IMR-90 (cell line): ENCODE measurements around the gene THSD1. TPM values are rescaled to one million over a fixed set of nuclear protein-coding genes. Genes with fewer than 3 reads are reported as not detected.
A peak's percentile ranks its signal among the peaks of the same experiment; 100 is the strongest.

Experiments
- ATAC-seq: fragments of 200-7000 bp; cut with Tn5 transposase; 2 replicates; pipeline ENCODE4 v1.9.1; 2020; ENCODE audit warnings: low read depth, mild to moderate bottlenecking, moderate library complexity
- BruUV-seq: library from RNA; stranded (reverse); fragments of 400-500 nt; replicated peaks from 2 replicates; lab custom pipeline; 2021; lab: Mats Ljungman, UMichigan
- CTCF ChIA-PET: fragments of 300-600 bp; formaldehyde crosslinking; extraction: SDS; loops from one replicate; lab custom pipeline; 2021; ENCODE audit warnings: antibody characterized with exemption; lab: Yijun Ruan, JAX
- POLR2A ChIA-PET: fragments of 300-600 bp; sonication (Branson Sonifier 250); formaldehyde crosslinking; loops from one replicate; lab custom pipeline; 2022; ENCODE audit warnings: antibody characterized with exemption; ENCODE audit not compliant: unreplicated experiment; lab: Charles Lee
- DNase-seq: peaks from one replicate; pipeline ENCODE4 v3.0.0; 2013
- H2AFZ ChIP-seq: replicated peaks from 2 replicates; pipeline ENCODE3; 2013; ENCODE audit warnings: low read length, mild to moderate bottlenecking; ENCODE audit not compliant: poor library complexity
- H2AK5ac ChIP-seq: 2 replicates; pipeline ENCODE4 v1.6.1; 2013; ENCODE audit warnings: low read depth, low read length, inconsistent platforms
- H2AK9ac ChIP-seq: replicated peaks from 2 replicates; pipeline ENCODE3; 2013; ENCODE audit warnings: mild to moderate bottlenecking, low read depth, low read length, moderate library complexity; ENCODE audit not compliant: poor library complexity
- H2BK120ac ChIP-seq: 2 replicates; pipeline ENCODE4 v1.6.1; 2013; ENCODE audit warnings: low read depth, low read length, inconsistent platforms
- H2BK15ac ChIP-seq: 3 replicates; pipeline ENCODE4 v1.6.1; 2013; ENCODE audit warnings: low read depth, low read length, inconsistent platforms
- H2BK20ac ChIP-seq: 2 replicates; pipeline ENCODE4 v1.6.1; 2013; ENCODE audit warnings: low read depth, mild to moderate bottlenecking, inconsistent platforms, low read length, moderate library complexity
- H2BK5ac ChIP-seq: 2 replicates; pipeline ENCODE4 v1.6.1; 2013; ENCODE audit warnings: mild to moderate bottlenecking, low read depth, low read length, inconsistent platforms; ENCODE audit not compliant: poor library complexity, severe bottlenecking
- H3K14ac ChIP-seq: replicated peaks from 2 replicates; pipeline ENCODE4 v1.6.1; 2013; ENCODE audit warnings: low read depth, low read length, inconsistent platforms
- H3K18ac ChIP-seq: 2 replicates; pipeline ENCODE4 v1.6.1; 2013; ENCODE audit warnings: low read depth, low read length, control low read depth
- H3K23ac ChIP-seq: 2 replicates; pipeline ENCODE4 v1.6.1; 2013; ENCODE audit warnings: low read depth, low read length, inconsistent platforms
- H3K27ac ChIP-seq: 2 replicates; pipeline ENCODE4 v1.5.1; 2013; ENCODE audit warnings: mild to moderate bottlenecking, control low read depth, low read length; ENCODE audit not compliant: insufficient read depth
- H3K27me3 ChIP-seq: 2 replicates; pipeline ENCODE4 v1.6.1; 2013; ENCODE audit warnings: low read length; ENCODE audit not compliant: control insufficient read depth, insufficient read depth
- H3K36me3 ChIP-seq: 2 replicates; pipeline ENCODE4 v1.6.1; 2013; ENCODE audit warnings: low read length, mixed read lengths; ENCODE audit not compliant: control insufficient read depth, insufficient read depth
- H3K4ac ChIP-seq: 2 replicates; pipeline ENCODE4 v1.6.1; 2013; ENCODE audit warnings: low read depth, low read length, inconsistent platforms
- H3K4me1 ChIP-seq: 2 replicates; pipeline ENCODE4 v1.6.1; 2013; ENCODE audit warnings: low read length, mixed read lengths; ENCODE audit not compliant: control insufficient read depth, insufficient read depth
- H3K4me2 ChIP-seq: 2 replicates; pipeline ENCODE4 v1.6.1; 2013; ENCODE audit warnings: low read depth, mild to moderate bottlenecking, control low read depth, low read length, moderate library complexity
- H3K4me3 ChIP-seq: 2 replicates; pipeline ENCODE4 v1.5.1; 2013; ENCODE audit warnings: low read depth, mild to moderate bottlenecking, control low read depth, low read length, moderate library complexity; ENCODE audit not compliant: insufficient read depth
- H3K56ac ChIP-seq: 2 replicates; pipeline ENCODE4 v1.6.1; 2013; ENCODE audit warnings: low read length, inconsistent platforms; ENCODE audit not compliant: insufficient read depth; ENCODE audit errors: extremely low read depth
- H3K79me1 ChIP-seq, 2 experiments: 2 replicates each; pipeline ENCODE4 v1.6.1; 2013; ENCODE audit warnings: low read length in 2 of 2, inconsistent platforms in 1 of 2, low read depth in 1 of 2
- H3K9ac ChIP-seq: 2 replicates; pipeline ENCODE4 v1.6.1; 2013; ENCODE audit warnings: low read depth, low read length, control low read depth
- H3K9me1 ChIP-seq: 2 replicates; pipeline ENCODE4 v1.6.1; 2013; ENCODE audit warnings: low read length, inconsistent platforms; ENCODE audit not compliant: insufficient read depth
- H3K9me3 ChIP-seq: 2 replicates; pipeline ENCODE4 v1.6.1; 2013; ENCODE audit warnings: low read length; ENCODE audit not compliant: control insufficient read depth, insufficient read depth
- H4K20me1 ChIP-seq: 2 replicates; pipeline ENCODE4 v1.6.1; 2013; ENCODE audit warnings: low read length, inconsistent platforms; ENCODE audit not compliant: insufficient read depth
- H4K5ac ChIP-seq: 2 replicates; pipeline ENCODE4 v1.6.1; 2013; ENCODE audit warnings: mild to moderate bottlenecking, low read depth, low read length, control low read depth
- H4K8ac ChIP-seq, 2 experiments: 2 replicates each; pipeline ENCODE4 v1.6.1; 2013; ENCODE audit warnings: low read depth in 2 of 2, low read length in 2 of 2, control low read depth in 1 of 2, inconsistent platforms in 1 of 2
- H4K91ac ChIP-seq: 2 replicates; pipeline ENCODE4 v1.6.1; 2013; ENCODE audit warnings: low read depth, low read length, inconsistent platforms; ENCODE audit not compliant: insufficient read depth
- CHD1 ChIP-seq: IDR thresholded peaks from 2 replicates; pipeline ENCODE4 v1.6.1; 2012; ENCODE audit warnings: low read depth, low read length, improper control_type of control experiment
- FOS ChIP-seq: fragments of 150-350 bp; IDR thresholded peaks from 2 replicates; pipeline ENCODE4 v1.6.1; 2016; ENCODE audit warnings: low read depth, low read length
- MAFK ChIP-seq: IDR thresholded peaks from 2 replicates; pipeline ENCODE4 v1.6.1; 2012; ENCODE audit warnings: low read depth, low read length, improper control_type of control experiment
- MXI1 ChIP-seq: IDR thresholded peaks from 2 replicates; pipeline ENCODE4 v1.6.1; 2012; ENCODE audit warnings: low read depth, mild to moderate bottlenecking, low read length, moderate library complexity, borderline replicate concordance
- POLR2A ChIP-seq: IDR thresholded peaks from 2 replicates; pipeline ENCODE4 v1.6.1; 2012; ENCODE audit warnings: mild to moderate bottlenecking, low read depth, low read length
- RFX5 ChIP-seq: IDR thresholded peaks from 2 replicates; pipeline ENCODE4 v1.8.0; 2012; ENCODE audit warnings: low read depth, mild to moderate bottlenecking, low read length, moderate library complexity
- SMC3 ChIP-seq: fragments of 150-350 bp; IDR thresholded peaks from 2 replicates; pipeline ENCODE4 v1.6.1; 2016; ENCODE audit warnings: low read depth, mild to moderate bottlenecking, antibody characterized with exemption, low read length, moderate library complexity
- WGBS, 2 experiments: methylation state at CpG; one replicate each; pipeline versions ENCODE4 v1.1.5 to v1.1.7; 2013; ENCODE audit warnings: missing lambda C conversion rate in 2 of 2; ENCODE audit not compliant: insufficient read length in 1 of 2; ENCODE audit errors: extremely low coverage in 2 of 2; 5-methylcytosine and 5-hydroxymethylcytosine counted together
- dilution Hi-C: fragments of 300-500 bp; cut with HindIII; formaldehyde crosslinking; loops from one replicate; pipeline ENCODE4 v1.14.3; 2018; ENCODE audit warnings: low sequenced_read_pairs; ENCODE audit not compliant: unreplicated experiment
- in situ Hi-C: fragments of 300-500 bp; cut with MboI; formaldehyde crosslinking; loops from 3 replicates; pipeline ENCODE4 v1.14.3; 2019; ENCODE audit warnings: low sequenced_read_pairs, inconsistent platforms, mixed read lengths
- intact Hi-C: fragments of 100-400 bp; cut with micrococcal nuclease; formaldehyde crosslinking; loops from 2 replicates; pipeline ENCODE4 v1.10.0; 2022
- polyA plus RNA-seq, 3 experiments: library from polyadenylated mRNA; depleted of rRNA; stranded (reverse); fragments of >200 nt; gene quantifications; 2 replicates each; pipeline ENCODE4 v1.2.3, GENCODE V29; 2012; ENCODE audit warnings: low replicate concordance in 1 of 3
- total RNA-seq: library from RNA; depleted of rRNA; stranded (reverse); fragments of >200 nt; gene quantifications from 2 replicates; pipeline ENCODE4 v1.2.3, GENCODE V29; 2012
- TF ChIP-seq, protein P1 (sequence below): fragments of 150-350 bp; IDR thresholded peaks from 2 replicates; pipeline ENCODE4 v1.6.1; 2017; ENCODE audit warnings: mild to moderate bottlenecking, antibody characterized with exemption, low read length, low read depth
- TF ChIP-seq, protein P2 (sequence below): fragments of 150-350 bp; IDR thresholded peaks from 2 replicates; pipeline ENCODE4 v1.6.1; 2016; ENCODE audit warnings: low read depth, mild to moderate bottlenecking, low read length, moderate library complexity, borderline replicate concordance

The THSD1 gene
- total and polyA plus RNA-seq, 2 of the 4 experiments (the other 2 are of a cell fraction): 12.1 to 19.0 TPM

DNA sequence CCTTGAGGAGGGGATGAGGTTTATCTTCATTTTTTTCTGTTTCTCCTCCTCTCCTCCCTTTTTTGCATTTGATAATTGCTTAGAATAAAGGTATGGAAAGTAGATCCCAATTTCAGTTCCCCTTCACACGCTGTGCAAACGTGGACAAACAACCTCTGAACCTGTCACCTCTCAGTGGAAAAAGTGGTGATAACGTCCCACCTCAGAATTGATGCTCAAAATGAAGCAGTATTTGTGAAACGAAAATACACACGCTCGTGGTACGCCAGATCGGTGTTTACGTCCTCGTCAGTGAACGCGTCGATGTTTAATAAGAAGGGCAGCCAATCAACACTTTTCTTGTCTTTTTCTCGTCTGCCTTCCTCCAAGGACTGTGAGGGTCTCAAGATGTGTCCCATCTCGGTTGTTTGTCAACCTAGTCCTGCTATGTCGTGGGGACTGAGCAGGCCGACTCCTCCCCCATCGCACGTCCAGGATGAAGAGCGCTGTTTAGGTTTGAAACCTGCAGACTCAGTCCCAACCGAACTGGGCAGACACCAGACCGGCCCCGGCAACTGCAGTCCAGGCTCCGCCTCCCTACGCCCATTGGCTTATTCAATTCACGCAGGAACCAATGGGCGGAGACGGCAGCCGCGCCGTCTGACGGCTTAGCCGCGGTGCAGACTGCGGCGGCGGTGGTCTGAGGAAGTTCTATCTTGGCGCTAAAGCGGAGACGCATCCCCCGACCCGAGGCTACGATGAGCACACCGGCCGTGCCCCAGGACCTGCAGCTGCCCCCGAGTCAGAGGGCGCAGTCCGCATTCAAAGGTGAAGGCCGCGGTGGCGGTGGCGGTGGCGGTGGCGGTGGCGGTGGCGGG lies 49.1 kb upstream of the THSD1 start, which contains the start of gene CKAP2:
CKAP2 (plus strand) TSS at position 659 of the 857 bp plus-strand sequence; CDS start at position 738, 79 bp downstream.
- peak within 1 kb of the TSS; percentile 95 for H3K4ac ChIP-seq
- H3K4me1 ChIP-seq: no peaks in the 10 kb centered on the region
- POLR2A ChIA-PET: no interaction called here
- peak within 1 kb of the TSS; percentile 78; the same call in 1 of the 2 replicates for H2BK20ac ChIP-seq
- no peaks in the 10 kb centered on the region for H4K20me1 ChIP-seq
- H4K5ac ChIP-seq: peak within 1 kb of the TSS; percentile 88
- H3K9ac ChIP-seq: peak within 1 kb of the TSS; percentile 74
- no peaks in the 10 kb centered on the region for H3K9me3 ChIP-seq
- peak within 1 kb of the TSS; percentile 81 for H3K23ac ChIP-seq
- intact Hi-C loops (loop anchor here (5.0 to 10.0 kb wide), 5 partner anchors 108 to 1000 kb away; partner anchors contain the start of genes ALG11, ATP7B, INTS6 and SUGT1), dilution Hi-C loops (no loop called here), in situ Hi-C loops (loop anchor here (10.0 to 25.0 kb wide), 3 partner anchors 200 to 443 kb away; partner anchors contain the start of genes ALG11, ATP7B, SUGT1 and UTP14C)
- H3K79me1 ChIP-seq: peaks cover 4 to 17% of the 10 kb centered on the region in 2 experiments; a peak in 3 of 4 replicates
- peak within 1 kb of the TSS; percentile 90 for H2BK120ac ChIP-seq
- H3K18ac ChIP-seq: peak within 1 kb of the TSS; percentile 97
- peak within 1 kb of the TSS; percentile 98 for H2AFZ ChIP-seq
- BruUV-seq: no TSS peak
- no peaks in the 10 kb centered on the region for H3K27me3 ChIP-seq
- H3K9me1 ChIP-seq: no peaks in the 10 kb centered on the region
- H2BK5ac ChIP-seq: peak within 1 kb of the TSS; percentile 97
- H3K27ac ChIP-seq: peak within 1 kb of the TSS; percentile 78
- peak within 1 kb of the TSS; percentile 89 for H3K4me3 ChIP-seq
- no peak within 1 kb of the TSS; the same call in 1 of the 2 replicates for H2AK5ac ChIP-seq
- peak within 1 kb of the TSS; percentile 20 to 75; a peak in 3 of 4 replicates for H4K8ac ChIP-seq
- H3K4me2 ChIP-seq: peak within 1 kb of the TSS; percentile 86
- DNase-seq (peak; percentile 93), ATAC-seq (peak; percentile 92)
- H3K36me3 ChIP-seq: no peaks in the 10 kb centered on the region
- H2AK9ac ChIP-seq: peak within 1 kb of the TSS; percentile 78
- peak within 1 kb of the TSS; percentile 56 for H3K56ac ChIP-seq
- peak within 1 kb of the TSS; percentile 79 for H4K91ac ChIP-seq
- WGBS, 2 experiments: 0% methylated on average over 5 of the region's 56 CpGs; no CpG with 5 or more reads in 1 of the 2 experiments
- peak within 1 kb of the TSS; percentile 95 for H3K14ac ChIP-seq
- peak within 1 kb of the TSS; percentile 16; the same call in 1 of the 3 replicates for H2BK15ac ChIP-seq
- TF ChIP-seq, protein P1, sequence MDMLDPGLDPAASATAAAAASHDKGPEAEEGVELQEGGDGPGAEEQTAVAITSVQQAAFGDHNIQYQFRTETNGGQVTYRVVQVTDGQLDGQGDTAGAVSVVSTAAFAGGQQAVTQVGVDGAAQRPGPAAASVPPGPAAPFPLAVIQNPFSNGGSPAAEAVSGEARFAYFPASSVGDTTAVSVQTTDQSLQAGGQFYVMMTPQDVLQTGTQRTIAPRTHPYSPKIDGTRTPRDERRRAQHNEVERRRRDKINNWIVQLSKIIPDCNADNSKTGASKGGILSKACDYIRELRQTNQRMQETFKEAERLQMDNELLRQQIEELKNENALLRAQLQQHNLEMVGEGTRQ: no peak
- TF ChIP-seq MAFK (peak; percentile 49; the same call in 1 of the 2 replicates), FOS (peak; percentile 50; the same call in 1 of the 2 replicates), CHD1 (no peak), POLR2A (peak; percentile 77; the same call in 1 of the 2 replicates), RFX5 (peak; percentile 94), MXI1 (peak; percentile 77; the same call in 1 of the 2 replicates), SMC3 (no peak)
- TF ChIP-seq, protein P2, sequence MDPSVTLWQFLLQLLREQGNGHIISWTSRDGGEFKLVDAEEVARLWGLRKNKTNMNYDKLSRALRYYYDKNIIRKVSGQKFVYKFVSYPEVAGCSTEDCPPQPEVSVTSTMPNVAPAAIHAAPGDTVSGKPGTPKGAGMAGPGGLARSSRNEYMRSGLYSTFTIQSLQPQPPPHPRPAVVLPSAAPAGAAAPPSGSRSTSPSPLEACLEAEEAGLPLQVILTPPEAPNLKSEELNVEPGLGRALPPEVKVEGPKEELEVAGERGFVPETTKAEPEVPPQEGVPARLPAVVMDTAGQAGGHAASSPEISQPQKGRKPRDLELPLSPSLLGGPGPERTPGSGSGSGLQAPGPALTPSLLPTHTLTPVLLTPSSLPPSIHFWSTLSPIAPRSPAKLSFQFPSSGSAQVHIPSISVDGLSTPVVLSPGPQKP: no peak
- CTCF ChIA-PET: no interaction called here
